Astrocyte (in vitro differentiated cells and primary cell): ENCODE results near the gene ISCU. TPM values are rescaled to one million over a fixed set of nuclear protein-coding genes. Genes with fewer than 3 reads are reported as not detected.

Experiments
- DNase-seq: peaks from one replicate; pipeline ENCODE4 v3.0.0-alpha.2; 2010; ENCODE audit warnings: low read depth
- FAIRE-seq: peaks from 2 replicates; lab custom pipeline; 2011; peaks lifted over from hg19 to GRCh38; lab: Jason Lieb, UNC
- H2AFZ ChIP-seq: 2 replicates; pipeline ENCODE4 v1.6.0; 2012; ENCODE audit warnings: low read depth, low read length, inconsistent platforms
- H3K27ac ChIP-seq: 2 replicates; pipeline ENCODE4 v1.5.1; 2011; ENCODE audit warnings: low read depth, low read length, inconsistent platforms
- H3K27me3 ChIP-seq: 2 replicates; pipeline ENCODE4 v1.6.0; 2011; ENCODE audit warnings: low read length, inconsistent platforms; ENCODE audit not compliant: insufficient read depth
- H3K36me3 ChIP-seq: 2 replicates; pipeline ENCODE4 v1.5.1; 2011; ENCODE audit warnings: low read length, inconsistent platforms; ENCODE audit not compliant: insufficient read depth
- H3K4me1 ChIP-seq: 2 replicates; pipeline ENCODE4 v1.5.1; 2011; ENCODE audit warnings: low read length, inconsistent platforms; ENCODE audit not compliant: insufficient read depth
- H3K4me2 ChIP-seq: 2 replicates; pipeline ENCODE4 v1.6.0; 2012; ENCODE audit warnings: low read length, inconsistent platforms
- H3K4me3 ChIP-seq: 2 replicates; pipeline ENCODE4 v1.5.1; 2011; ENCODE audit warnings: low read depth, mild to moderate bottlenecking, low read length, inconsistent platforms; ENCODE audit not compliant: insufficient read depth
- H3K79me2 ChIP-seq: 2 replicates; pipeline ENCODE4 v1.6.0; 2012; ENCODE audit warnings: mild to moderate bottlenecking, low read length, inconsistent platforms; ENCODE audit not compliant: insufficient read depth
- H3K9ac ChIP-seq: 2 replicates; pipeline ENCODE4 v1.6.0; 2012; ENCODE audit warnings: mild to moderate bottlenecking, low read length, inconsistent platforms
- H3K9me3 ChIP-seq: 2 replicates; pipeline ENCODE4 v1.5.1; 2012; ENCODE audit warnings: low read depth, mild to moderate bottlenecking, low read length, inconsistent platforms; ENCODE audit not compliant: insufficient read depth
- H4K20me1 ChIP-seq: 2 replicates; pipeline ENCODE4 v1.6.0; 2012; ENCODE audit warnings: low read length, inconsistent platforms; ENCODE audit not compliant: insufficient read depth
- H3K27ac Mint-ChIP-seq: one replicate; pipeline ENCODE4 v1.8.0; 2021; ENCODE audit warnings: mild to moderate bottlenecking, mixed read lengths; ENCODE audit not compliant: unreplicated experiment
- H3K27me3 Mint-ChIP-seq: one replicate; pipeline ENCODE4 v1.8.0; 2021; ENCODE audit warnings: low read depth, mixed read lengths; ENCODE audit not compliant: unreplicated experiment
- H3K36me3 Mint-ChIP-seq: one replicate; pipeline ENCODE4 v1.8.0; 2021; ENCODE audit warnings: low read depth, mixed read lengths; ENCODE audit not compliant: unreplicated experiment
- H3K4me1 Mint-ChIP-seq: one replicate; pipeline ENCODE4 v1.8.0; 2021; ENCODE audit warnings: low read depth, mixed read lengths; ENCODE audit not compliant: unreplicated experiment
- H3K4me3 Mint-ChIP-seq: one replicate; pipeline ENCODE4 v1.8.0; 2021; ENCODE audit warnings: mild to moderate bottlenecking, moderate library complexity, mixed read lengths; ENCODE audit not compliant: unreplicated experiment
- H3K9me3 Mint-ChIP-seq: one replicate; pipeline ENCODE4 v1.8.0; 2021; ENCODE audit warnings: mild to moderate bottlenecking, mixed read lengths; ENCODE audit not compliant: unreplicated experiment
- EZH2 ChIP-seq: IDR thresholded peaks from 2 replicates; pipeline ENCODE4 v1.6.1; 2012; ENCODE audit warnings: mild to moderate bottlenecking, low read length, inconsistent platforms; ENCODE audit not compliant: insufficient read depth
- total RNA-seq: library from RNA; stranded (reverse); gene quantifications from 2 replicates; pipeline ENCODE4 v1.2.1, GENCODE V29; 2021
- TF ChIP-seq, protein P1 (sequence below): IDR thresholded peaks from 2 replicates; pipeline ENCODE4 v1.5.1; 2011; ENCODE audit warnings: low read depth, mild to moderate bottlenecking, inconsistent platforms, low read length, moderate library complexity; ENCODE audit not compliant: insufficient read depth

ISCU gene
- total RNA-seq, 1 donor from 2014 or later: 124 TPM

GRCh38 chr12:108599541-108599940, 37.1 kb downstream of the ISCU start:
- Histone ChIP-seq H4K20me1 (peaks cover 7% of the 10 kb centered on the region), H3K27me3 (no peaks in the 10 kb centered on the region), H3K4me2 (no peak overlapping the region), H2AFZ (no peak overlapping the region), H3K9me3 (no peaks in the 10 kb centered on the region), H3K4me1 (no peaks in the 10 kb centered on the region), H3K27ac (no peak overlapping the region), H3K79me2 (no peaks in the 10 kb centered on the region), H3K36me3 (no peaks in the 10 kb centered on the region), H3K9ac (no peak overlapping the region), H3K4me3 (no peak overlapping the region)
- FAIRE-seq (no peak), DNase-seq (no peak)
- H3K27ac Mint-ChIP-seq: peak overlapping the region; percentile 41
- no peaks in the 10 kb centered on the region for H3K9me3 Mint-ChIP-seq
- peaks cover 3% of the 10 kb centered on the region for H3K4me1 Mint-ChIP-seq
- H3K27me3 Mint-ChIP-seq: peaks cover 14% of the 10 kb centered on the region
- TF ChIP-seq, protein P1, sequence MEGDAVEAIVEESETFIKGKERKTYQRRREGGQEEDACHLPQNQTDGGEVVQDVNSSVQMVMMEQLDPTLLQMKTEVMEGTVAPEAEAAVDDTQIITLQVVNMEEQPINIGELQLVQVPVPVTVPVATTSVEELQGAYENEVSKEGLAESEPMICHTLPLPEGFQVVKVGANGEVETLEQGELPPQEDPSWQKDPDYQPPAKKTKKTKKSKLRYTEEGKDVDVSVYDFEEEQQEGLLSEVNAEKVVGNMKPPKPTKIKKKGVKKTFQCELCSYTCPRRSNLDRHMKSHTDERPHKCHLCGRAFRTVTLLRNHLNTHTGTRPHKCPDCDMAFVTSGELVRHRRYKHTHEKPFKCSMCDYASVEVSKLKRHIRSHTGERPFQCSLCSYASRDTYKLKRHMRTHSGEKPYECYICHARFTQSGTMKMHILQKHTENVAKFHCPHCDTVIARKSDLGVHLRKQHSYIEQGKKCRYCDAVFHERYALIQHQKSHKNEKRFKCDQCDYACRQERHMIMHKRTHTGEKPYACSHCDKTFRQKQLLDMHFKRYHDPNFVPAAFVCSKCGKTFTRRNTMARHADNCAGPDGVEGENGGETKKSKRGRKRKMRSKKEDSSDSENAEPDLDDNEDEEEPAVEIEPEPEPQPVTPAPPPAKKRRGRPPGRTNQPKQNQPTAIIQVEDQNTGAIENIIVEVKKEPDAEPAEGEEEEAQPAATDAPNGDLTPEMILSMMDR: no peak
- TF ChIP-seq EZH2: no peak
- H3K36me3 Mint-ChIP-seq: no peaks in the 10 kb centered on the region
- H3K4me3 Mint-ChIP-seq: no peak overlapping the region

GRCh38 chr12:108599948-108600701, 37.7 kb downstream of the ISCU start:
- Histone ChIP-seq H3K27me3 (no peaks in the 10 kb centered on the region), H3K4me2 (no peak overlapping the region), H3K79me2 (no peaks in the 10 kb centered on the region), H2AFZ (no peak overlapping the region), H3K9me3 (no peaks in the 10 kb centered on the region), H3K36me3 (no peaks in the 10 kb centered on the region), H3K4me3 (no peak overlapping the region), H3K27ac (no peak overlapping the region), H3K9ac (no peak overlapping the region), H4K20me1 (peaks cover 5% of the 10 kb centered on the region), H3K4me1 (no peaks in the 10 kb centered on the region)
- H3K4me3 Mint-ChIP-seq: no peak overlapping the region
- peaks cover 15% of the 10 kb centered on the region for H3K27me3 Mint-ChIP-seq
- TF ChIP-seq, protein P1: no peak
- no peak for TF ChIP-seq EZH2
- no peak overlapping the region for H3K27ac Mint-ChIP-seq
- H3K36me3 Mint-ChIP-seq: no peaks in the 10 kb centered on the region
- peaks cover 4% of the 10 kb centered on the region for H3K4me1 Mint-ChIP-seq
- DNase-seq: no peak
- H3K9me3 Mint-ChIP-seq: no peaks in the 10 kb centered on the region
- FAIRE-seq: no peak

DNA sequence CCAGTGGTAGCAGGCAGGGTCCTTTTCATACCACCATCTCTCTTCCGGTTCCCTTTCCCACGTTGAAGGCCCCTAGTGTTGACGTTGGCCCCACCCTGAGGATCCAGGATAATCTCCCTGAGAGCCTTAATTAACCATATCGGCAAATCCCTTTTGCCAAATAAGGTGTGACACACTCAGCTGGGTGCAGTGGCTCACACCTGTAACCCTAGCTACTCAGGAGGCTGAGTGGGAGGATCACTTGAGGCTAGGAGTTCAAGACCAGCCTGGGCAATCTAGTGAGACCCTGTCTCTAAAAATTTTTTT, 38.3 kb downstream of the ISCU start:
- no peaks in the 10 kb centered on the region for H3K9me3 Mint-ChIP-seq
- FAIRE-seq: no peak
- no peak overlapping the region for H2AFZ ChIP-seq

More for the DNA sequence above, 38.3 kb downstream of the ISCU start:
- no peaks in the 10 kb centered on the region for H3K4me1 ChIP-seq
- no peak overlapping the region for H3K27ac ChIP-seq
- no peaks in the 10 kb centered on the region for H3K27me3 ChIP-seq
- H3K79me2 ChIP-seq: no peaks in the 10 kb centered on the region
- Mint-ChIP-seq H3K27ac (no peak overlapping the region), H3K27me3 (peaks cover 15% of the 10 kb centered on the region), H3K4me3 (no peak overlapping the region), H3K36me3 (no peaks in the 10 kb centered on the region), H3K4me1 (peaks cover 4% of the 10 kb centered on the region)
- H3K9me3 ChIP-seq: no peaks in the 10 kb centered on the region
- H4K20me1 ChIP-seq: no peaks in the 10 kb centered on the region
- no peak overlapping the region for H3K4me3 ChIP-seq
- H3K36me3 ChIP-seq: no peaks in the 10 kb centered on the region
- no peak overlapping the region for H3K9ac ChIP-seq
- TF ChIP-seq, protein P1: no peak
- no peak for TF ChIP-seq EZH2
- DNase-seq: no peak
- no peak overlapping the region for H3K4me2 ChIP-seq
